SJCRH30 (cell line): Measurements from ENCODE around the gene MGMT. TPM values are rescaled to one million over a fixed set of nuclear protein-coding genes. Genes with fewer than 3 reads are reported as not detected.

ENCODE experiments used
- DNase-seq, 2 experiments: peaks; one replicate each; pipeline ENCODE4 v3.0.0-alpha.2; 2015 to 2020
- H3K27ac ChIP-seq: fragments of 250-450 bp; sonication (Bioruptor Pico); 2 replicates; pipeline ENCODE4 v1.5.1; 2020; ENCODE audit warnings: mild to moderate bottlenecking, moderate library complexity
- H3K27me3 ChIP-seq: fragments of 250-450 bp; sonication (Bioruptor Pico); 2 replicates; pipeline ENCODE4 v1.5.1; 2020; ENCODE audit warnings: mild to moderate bottlenecking, moderate library complexity
- H3K36me3 ChIP-seq: fragments of 250-450 bp; sonication (Bioruptor Pico); 2 replicates; pipeline ENCODE4 v1.5.1; 2020; ENCODE audit warnings: mild to moderate bottlenecking, moderate library complexity
- H3K4me1 ChIP-seq: fragments of 250-450 bp; sonication (Bioruptor Pico); 2 replicates; pipeline ENCODE4 v1.5.1; 2020; ENCODE audit warnings: mild to moderate bottlenecking, moderate library complexity
- H3K4me3 ChIP-seq: fragments of 250-450 bp; sonication (Bioruptor Pico); 2 replicates; pipeline ENCODE4 v1.5.1; 2020; ENCODE audit warnings: mild to moderate bottlenecking, moderate library complexity
- H3K9me3 ChIP-seq: fragments of 250-450 bp; sonication (Bioruptor Pico); replicated peaks from 2 replicates; pipeline ENCODE4 v1.5.1; 2020; ENCODE audit warnings: mild to moderate bottlenecking, moderate library complexity
- total RNA-seq: library from RNA; depleted of rRNA; stranded (reverse); fragments of >200 nt; shearing (Covaris generic); gene quantifications from 2 replicates; pipeline ENCODE4 v1.2.3, GENCODE V29; 2014

MGMT gene
- total RNA-seq, 1 experiment from 2014 or later: 1.5 TPM

- Histone ChIP-seq H3K36me3 (no peaks in the 10 kb centered on the region), H3K27ac (no peak overlapping the region)
These were observed 142.5 kb downstream of the MGMT start for GRCh38 chr10:129609551-129609950.

GRCh38 chr10:129612481-129613109, 145.6 kb downstream of the MGMT start:
- Histone ChIP-seq H3K9me3 (no peaks in the 10 kb centered on the region), H3K4me1 (no peaks in the 10 kb centered on the region), H3K4me3 (no peak overlapping the region), H3K36me3 (no peaks in the 10 kb centered on the region), H3K27me3 (no peaks in the 10 kb centered on the region), H3K27ac (no peak overlapping the region)
- no peak for DNase-seq

More at GRCh38 chr10:129609551-129609950, 142.5 kb downstream of the MGMT start:
- Histone ChIP-seq H3K4me3 (no peak overlapping the region), H3K4me1 (no peaks in the 10 kb centered on the region), H3K9me3 (no peaks in the 10 kb centered on the region), H3K27me3 (no peaks in the 10 kb centered on the region)
- no peak for DNase-seq

- DNase-seq: no peak
- Histone ChIP-seq H3K4me3 (no peak overlapping the region), H3K36me3 (no peaks in the 10 kb centered on the region), H3K27ac (no peak overlapping the region), H3K4me1 (no peaks in the 10 kb centered on the region), H3K27me3 (no peaks in the 10 kb centered on the region), H3K9me3 (no peaks in the 10 kb centered on the region)
These were observed 146.4 kb downstream of the MGMT start for GRCh38 chr10:129613377-129613980.

- Histone ChIP-seq H3K4me3 (no peak overlapping the region), H3K36me3 (no peaks in the 10 kb centered on the region), H3K27ac (no peak overlapping the region), H3K9me3 (no peaks in the 10 kb centered on the region), H3K27me3 (no peaks in the 10 kb centered on the region), H3K4me1 (no peaks in the 10 kb centered on the region)
- DNase-seq: no peak
These were observed 147.3 kb downstream of the MGMT start for GRCh38 chr10:129614341-129614740.

- H3K4me3 ChIP-seq: no peak overlapping the region
- no peaks in the 10 kb centered on the region for H3K36me3 ChIP-seq
- no peaks in the 10 kb centered on the region for H3K4me1 ChIP-seq
- DNase-seq: no peak
- H3K27me3 ChIP-seq: no peaks in the 10 kb centered on the region
- no peak overlapping the region for H3K27ac ChIP-seq
- no peaks in the 10 kb centered on the region for H3K9me3 ChIP-seq
These were observed 148.3 kb downstream of the MGMT start for GRCh38 chr10:129615381-129615780.

- H3K4me3 ChIP-seq: no peak overlapping the region
- no peak for DNase-seq
- no peak overlapping the region for H3K27ac ChIP-seq
- H3K9me3 ChIP-seq: no peaks in the 10 kb centered on the region
- no peaks in the 10 kb centered on the region for H3K36me3 ChIP-seq
- H3K27me3 ChIP-seq: no peaks in the 10 kb centered on the region
- H3K4me1 ChIP-seq: no peaks in the 10 kb centered on the region
These were observed 149.0 kb downstream of the MGMT start for GRCh38 chr10:129615921-129616525.

- Histone ChIP-seq H3K9me3 (no peaks in the 10 kb centered on the region), H3K27me3 (no peaks in the 10 kb centered on the region), H3K36me3 (no peaks in the 10 kb centered on the region), H3K4me3 (no peak overlapping the region), H3K27ac (no peak overlapping the region), H3K4me1 (no peaks in the 10 kb centered on the region)
- no peak for DNase-seq
These were observed 150.7 kb downstream of the MGMT start for GRCh38 chr10:129617768-129618167.

- no peaks in the 10 kb centered on the region for H3K36me3 ChIP-seq
- H3K9me3 ChIP-seq: no peaks in the 10 kb centered on the region
- H3K4me3 ChIP-seq: no peak overlapping the region
- H3K27ac ChIP-seq: no peak overlapping the region
- no peaks in the 10 kb centered on the region for H3K4me1 ChIP-seq
- DNase-seq: no peak
- no peaks in the 10 kb centered on the region for H3K27me3 ChIP-seq
These were observed 154.0 kb downstream of the MGMT start for GRCh38 chr10:129621062-129621461.

GRCh38 chr10:129621693-129622092, 154.7 kb downstream of the MGMT start:
- H3K27me3 ChIP-seq: no peaks in the 10 kb centered on the region
- H3K4me3 ChIP-seq: no peak overlapping the region
- no peaks in the 10 kb centered on the region for H3K36me3 ChIP-seq
- H3K4me1 ChIP-seq: no peaks in the 10 kb centered on the region
- H3K9me3 ChIP-seq: no peaks in the 10 kb centered on the region
- DNase-seq: no peak
- no peak overlapping the region for H3K27ac ChIP-seq

GRCh38 chr10:129622291-129622690, 155.2 kb downstream of the MGMT start:
- DNase-seq: no peak
- Histone ChIP-seq H3K4me1 (no peaks in the 10 kb centered on the region), H3K9me3 (no peaks in the 10 kb centered on the region), H3K27me3 (no peaks in the 10 kb centered on the region), H3K4me3 (no peak overlapping the region), H3K36me3 (no peaks in the 10 kb centered on the region), H3K27ac (no peak overlapping the region)

- Histone ChIP-seq H3K4me3 (no peak overlapping the region), H3K9me3 (no peaks in the 10 kb centered on the region), H3K27ac (no peak overlapping the region), H3K36me3 (no peaks in the 10 kb centered on the region), H3K4me1 (no peaks in the 10 kb centered on the region), H3K27me3 (no peaks in the 10 kb centered on the region)
- no peak for DNase-seq
These were observed 155.7 kb downstream of the MGMT start for GRCh38 chr10:129622736-129623135.

- no peak for DNase-seq
These were observed 157.5 kb downstream of the MGMT start for GRCh38 chr10:129624526-129624925.

GRCh38 chr10:129626309-129626708, 159.3 kb downstream of the MGMT start:
- Histone ChIP-seq H3K4me1 (no peaks in the 10 kb centered on the region), H3K36me3 (no peaks in the 10 kb centered on the region), H3K27ac (no peak overlapping the region), H3K9me3 (no peaks in the 10 kb centered on the region), H3K27me3 (no peaks in the 10 kb centered on the region), H3K4me3 (no peak overlapping the region)
- DNase-seq: no peak

More at GRCh38 chr10:129624526-129624925, 157.5 kb downstream of the MGMT start:
- Histone ChIP-seq H3K27me3 (no peaks in the 10 kb centered on the region), H3K27ac (no peak overlapping the region), H3K4me3 (no peak overlapping the region), H3K9me3 (no peaks in the 10 kb centered on the region), H3K4me1 (no peaks in the 10 kb centered on the region), H3K36me3 (no peaks in the 10 kb centered on the region)

GRCh38 chr10:129626796-129627435, 159.9 kb downstream of the MGMT start:
- no peaks in the 10 kb centered on the region for H3K4me1 ChIP-seq
- DNase-seq: peak in 1 of 2 experiments; percentile 18
- no peaks in the 10 kb centered on the region for H3K9me3 ChIP-seq
- H3K36me3 ChIP-seq: no peaks in the 10 kb centered on the region
- no peaks in the 10 kb centered on the region for H3K27me3 ChIP-seq
- no peak overlapping the region for H3K27ac ChIP-seq
- H3K4me3 ChIP-seq: no peak overlapping the region

GRCh38 chr10:129627442-129627841, 160.4 kb downstream of the MGMT start:
- Histone ChIP-seq H3K4me1 (no peaks in the 10 kb centered on the region), H3K4me3 (no peak overlapping the region), H3K27ac (no peak overlapping the region), H3K27me3 (no peaks in the 10 kb centered on the region), H3K36me3 (no peaks in the 10 kb centered on the region), H3K9me3 (no peaks in the 10 kb centered on the region)
- DNase-seq: no peak
